ENCODE results near the gene RUSC1.

The RUSC1 gene

DNA sequence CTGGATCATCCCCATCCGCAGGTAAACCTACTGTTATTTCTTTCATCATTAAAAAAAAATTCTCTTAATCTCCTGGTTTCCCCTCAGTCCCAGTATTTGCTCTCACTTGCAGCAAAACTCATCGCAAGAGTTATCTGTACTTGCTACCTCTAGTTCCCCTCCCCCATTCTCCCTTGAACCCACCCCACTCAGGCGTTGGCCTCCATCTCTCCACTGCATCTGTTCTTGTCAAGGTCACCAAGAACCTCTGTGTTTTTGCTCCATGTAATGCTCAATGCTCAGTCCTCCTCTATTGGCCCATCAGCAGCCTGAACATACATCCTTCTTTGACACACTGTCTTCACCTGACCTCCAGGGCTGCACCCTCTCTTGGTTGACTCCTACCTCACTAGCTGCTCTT, 24.0 kb upstream of the RUSC1 start:
- Histone ChIP-seq H3K4me1 (ENCODE audit: control insufficient read depth, insufficient read depth, low read length, poor library complexity, severe bottlenecking) (peaks cover 3% of the 10 kb centered on the region), H3K36me3 (ENCODE audit: control insufficient read depth, insufficient read depth, low read length) (no peaks in the 10 kb centered on the region), H3K9me3 (ENCODE audit: control insufficient read depth, low read length) (no peaks in the 10 kb centered on the region), H3K27ac (ENCODE audit: low read depth, low read length, severe bottlenecking) (no peak overlapping the region), H3K4me3 (ENCODE audit: extremely low read depth, insufficient read depth, low read length, poor library complexity, severe bottlenecking) (no peak overlapping the region)
- 91 to 96% methylated on average over 3 of the region's 3 CpGs for WGBS, 2 experiments (ENCODE audit: insufficient coverage in 2 of 2)

DNA sequence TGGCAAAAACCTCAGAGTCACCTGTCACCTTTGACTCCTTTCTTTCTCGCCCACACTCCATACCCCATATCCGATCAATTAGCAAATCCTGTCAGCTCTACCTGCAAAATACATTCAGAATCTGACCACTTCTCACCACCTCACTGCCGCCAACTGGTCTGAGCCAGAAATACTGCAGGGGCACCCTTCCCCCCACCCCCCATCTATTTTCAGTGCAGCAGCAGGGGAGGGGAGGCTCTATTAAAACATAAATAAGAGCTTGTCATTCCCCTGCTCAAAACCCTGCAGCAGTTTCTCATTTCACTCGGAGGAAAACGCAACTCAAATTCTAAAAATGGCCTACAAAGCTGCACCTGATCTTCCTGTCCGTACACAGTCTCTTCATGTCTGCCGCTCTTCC, 23.3 kb upstream of the RUSC1 start:
- peaks cover 3% of the 10 kb centered on the region for H3K4me1 ChIP-seq (ENCODE audit: control insufficient read depth, insufficient read depth, low read length, poor library complexity, severe bottlenecking)
- no peaks in the 10 kb centered on the region for H3K9me3 ChIP-seq (ENCODE audit: control insufficient read depth, low read length)
- no peak overlapping the region for H3K27ac ChIP-seq (ENCODE audit: low read depth, low read length, severe bottlenecking)
- H3K4me3 ChIP-seq (ENCODE audit: extremely low read depth, insufficient read depth, low read length, poor library complexity, severe bottlenecking) = no peak overlapping the region
- no peaks in the 10 kb centered on the region for H3K36me3 ChIP-seq (ENCODE audit: control insufficient read depth, insufficient read depth, low read length)
- 85 to 90% methylated on average over 7 of the region's 7 CpGs for WGBS, 2 experiments (ENCODE audit: insufficient coverage in 2 of 2)

DNA sequence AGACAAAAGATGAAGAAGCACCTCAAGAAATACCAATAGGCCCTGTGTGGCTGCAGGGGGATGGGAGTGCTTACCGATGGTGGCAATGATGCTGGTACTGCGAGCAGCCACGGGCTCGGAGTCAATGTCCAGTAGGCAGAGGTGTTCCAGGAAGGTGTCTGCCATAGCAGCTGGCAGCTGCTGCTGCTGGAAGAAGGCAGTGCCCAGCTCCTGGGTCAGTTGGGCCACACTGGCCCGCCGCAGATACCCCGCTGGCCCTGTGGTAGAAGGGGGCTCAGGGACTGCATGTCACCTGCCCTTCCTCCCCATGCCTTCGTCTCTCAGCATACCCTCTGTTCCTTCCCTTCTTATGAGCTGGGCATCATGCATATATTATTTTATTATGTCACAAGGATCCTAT, 20.7 kb upstream of the RUSC1 start:
- Histone ChIP-seq H3K4me1 (ENCODE audit: control insufficient read depth, insufficient read depth, low read length, poor library complexity, severe bottlenecking) (peaks cover 3% of the 10 kb centered on the region), H3K9me3 (ENCODE audit: control insufficient read depth, low read length) (no peaks in the 10 kb centered on the region), H3K36me3 (ENCODE audit: control insufficient read depth, insufficient read depth, low read length) (no peaks in the 10 kb centered on the region), H3K4me3 (ENCODE audit: extremely low read depth, insufficient read depth, low read length, poor library complexity, severe bottlenecking) (no peak overlapping the region), H3K27ac (ENCODE audit: low read depth, low read length, severe bottlenecking) (no peak overlapping the region)
- whole genome bisulfite sequencing, 2 experiments (ENCODE audit: insufficient coverage in 2 of 2) = 98 to 100% methylated on average over 4 of the region's 8 CpGs

DNA sequence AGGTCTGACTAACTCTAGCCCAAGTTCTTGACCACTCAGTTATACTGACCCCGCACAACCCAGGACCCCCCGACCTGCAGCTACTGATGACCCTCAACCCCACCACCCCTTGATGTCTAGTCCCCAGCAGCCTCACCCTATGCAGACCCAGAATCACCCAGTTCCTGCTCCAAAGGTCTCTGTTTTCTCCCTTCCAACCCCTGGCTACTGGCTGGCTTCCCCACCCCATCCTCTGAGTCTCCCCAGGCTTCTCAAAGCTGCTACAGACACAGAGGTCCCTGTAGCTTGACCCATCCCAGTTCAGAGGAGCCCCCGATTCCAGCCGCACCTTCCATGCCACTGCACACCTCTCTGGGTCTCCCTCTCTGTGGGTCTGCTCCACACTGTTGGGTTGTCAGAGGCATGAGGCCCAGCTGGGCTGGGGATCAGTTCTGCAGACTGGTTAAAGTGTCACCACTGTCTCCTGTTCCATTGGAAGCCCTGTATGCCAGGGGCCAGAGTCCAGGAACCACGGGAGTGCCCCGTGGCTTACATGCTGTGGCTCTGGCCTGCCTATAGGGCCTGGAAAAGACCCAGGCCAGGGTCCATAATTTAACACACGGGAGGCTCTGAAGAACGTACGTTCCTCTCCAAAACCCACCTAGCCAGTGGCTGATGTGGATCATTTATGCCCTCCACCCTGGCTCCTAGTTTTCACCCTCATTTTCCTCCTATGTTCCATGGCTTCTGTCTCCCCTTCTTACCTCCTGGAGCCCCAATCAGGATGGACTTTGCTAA, 20.0 kb upstream of the RUSC1 start:
- H3K36me3 ChIP-seq (ENCODE audit: control insufficient read depth, insufficient read depth, low read length) = no peaks in the 10 kb centered on the region
- 96 to 97% methylated on average over 6 to 8 of the region's 9 CpGs for WGBS, 2 experiments (ENCODE audit: insufficient coverage in 2 of 2)
- H3K9me3 ChIP-seq (ENCODE audit: control insufficient read depth, low read length) = no peaks in the 10 kb centered on the region
- no peak overlapping the region for H3K4me3 ChIP-seq (ENCODE audit: extremely low read depth, insufficient read depth, low read length, poor library complexity, severe bottlenecking)
- no peak overlapping the region for H3K27ac ChIP-seq (ENCODE audit: low read depth, low read length, severe bottlenecking)
- H3K4me1 ChIP-seq (ENCODE audit: control insufficient read depth, insufficient read depth, low read length, poor library complexity, severe bottlenecking) = peaks cover 7% of the 10 kb centered on the region

DNA sequence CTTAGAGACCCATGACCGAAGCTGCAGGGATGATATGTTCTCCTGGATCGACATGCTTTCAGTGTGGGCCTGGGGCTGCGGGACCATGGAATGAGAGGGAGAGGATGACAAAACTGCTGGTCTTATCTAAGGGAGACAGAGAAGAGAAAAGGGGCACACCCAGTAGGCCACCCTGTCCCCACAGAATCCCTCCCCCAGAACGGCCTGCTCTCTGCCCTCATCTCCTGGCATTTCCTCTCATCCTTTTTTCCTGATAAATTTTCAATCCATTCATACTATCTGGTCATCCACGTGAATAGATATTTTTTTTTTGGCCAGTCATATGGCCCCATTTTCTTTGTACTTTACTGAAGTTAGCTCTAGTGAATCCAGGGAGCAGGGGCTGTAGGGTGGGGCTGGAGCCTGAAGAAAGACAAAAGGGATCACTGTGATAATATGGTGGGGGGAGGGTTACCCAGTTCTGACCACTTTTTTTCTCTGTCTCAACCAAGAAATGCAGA, 19.3 kb upstream of the RUSC1 start, which contains the start of gene PKLR:
Gene PKLR, minus strand, starts transcription at position 97 of the 500 bp plus-strand sequence. Its CDS starts 43 bp downstream, at position 54.
- 85 to 95% methylated on average over 2 to 3 of the region's 5 CpGs for WGBS, 2 experiments (ENCODE audit: insufficient coverage in 2 of 2)
- Histone ChIP-seq H3K36me3 (ENCODE audit: control insufficient read depth, insufficient read depth, low read length) (no peaks in the 10 kb centered on the region), H3K4me3 (ENCODE audit: extremely low read depth, insufficient read depth, low read length, poor library complexity, severe bottlenecking) (no peak within 1 kb of the TSS), H3K4me1 (ENCODE audit: control insufficient read depth, insufficient read depth, low read length, poor library complexity, severe bottlenecking) (peaks cover 14% of the 10 kb centered on the region), H3K27ac (ENCODE audit: low read depth, low read length, severe bottlenecking) (no peak within 1 kb of the TSS), H3K9me3 (ENCODE audit: control insufficient read depth, low read length) (no peaks in the 10 kb centered on the region)

DNA sequence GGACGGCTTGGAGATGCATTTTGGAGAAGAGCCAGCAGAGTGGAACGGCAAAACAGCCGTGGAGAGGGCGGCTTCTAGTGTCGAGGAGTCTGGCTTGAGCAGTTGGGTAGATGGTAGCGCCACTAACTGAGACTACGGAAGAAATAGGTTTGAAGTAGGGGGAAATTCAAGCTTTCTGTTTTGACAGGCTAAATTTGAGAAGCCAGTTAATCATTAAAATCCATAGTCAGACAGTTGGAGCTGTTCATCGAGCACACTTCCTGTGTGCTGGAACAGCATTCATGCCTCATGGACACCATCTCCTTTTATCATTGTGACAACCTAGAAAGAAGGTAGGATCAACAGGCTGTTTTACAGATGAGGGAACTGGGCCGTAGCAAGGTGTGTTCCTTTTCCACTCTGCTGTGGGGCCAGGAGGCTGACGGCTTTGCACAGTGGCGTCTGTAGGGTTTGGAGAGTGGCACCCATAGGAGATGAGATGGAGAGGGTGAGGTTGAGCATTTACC, 16.1 kb upstream of the RUSC1 start:
- H3K36me3 ChIP-seq (ENCODE audit: control insufficient read depth, insufficient read depth, low read length) = peaks cover 2% of the 10 kb centered on the region
- no peak overlapping the region for H3K4me3 ChIP-seq (ENCODE audit: extremely low read depth, insufficient read depth, low read length, poor library complexity, severe bottlenecking)
- WGBS, 2 experiments (ENCODE audit: insufficient coverage in 2 of 2) = 91 to 97% methylated on average over 9 of the region's 11 CpGs
- H3K27ac ChIP-seq (ENCODE audit: low read depth, low read length, severe bottlenecking) = no peak overlapping the region
- H3K4me1 ChIP-seq (ENCODE audit: control insufficient read depth, insufficient read depth, low read length, poor library complexity, severe bottlenecking) = peaks cover 20% of the 10 kb centered on the region
- no peaks in the 10 kb centered on the region for H3K9me3 ChIP-seq (ENCODE audit: control insufficient read depth, low read length)

DNA sequence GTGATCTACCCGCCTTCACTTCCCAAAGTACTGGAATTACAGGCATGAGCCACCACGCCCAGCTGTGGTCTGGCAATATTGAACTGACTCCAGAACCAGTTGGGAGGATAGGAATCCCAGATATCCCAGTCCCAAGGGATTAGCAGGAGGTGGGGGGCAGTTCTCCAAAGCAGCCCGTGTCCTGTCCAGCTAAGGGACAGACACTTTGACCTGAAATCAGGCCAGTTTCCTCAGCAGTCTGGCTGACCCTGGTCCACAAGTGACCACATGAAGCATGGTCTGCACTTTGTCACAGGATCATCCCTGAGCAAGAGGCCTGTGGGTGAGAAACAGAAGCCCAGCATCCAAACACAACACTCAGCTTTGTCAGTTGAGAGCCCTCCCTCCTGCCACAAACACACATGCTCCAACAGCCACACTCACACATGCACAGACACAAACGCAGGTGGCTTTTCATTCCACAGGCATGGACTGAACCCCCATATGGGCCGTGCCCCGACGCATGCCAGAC, 14.8 kb upstream of the RUSC1 start:
- Histone ChIP-seq H3K27ac (ENCODE audit: low read depth, low read length, severe bottlenecking) (peak overlapping the region; percentile 77), H3K9me3 (ENCODE audit: control insufficient read depth, low read length) (no peaks in the 10 kb centered on the region), H3K4me3 (ENCODE audit: extremely low read depth, insufficient read depth, low read length, poor library complexity, severe bottlenecking) (no peak overlapping the region), H3K4me1 (ENCODE audit: control insufficient read depth, insufficient read depth, low read length, poor library complexity, severe bottlenecking) (peaks cover 25% of the 10 kb centered on the region), H3K36me3 (ENCODE audit: control insufficient read depth, insufficient read depth, low read length) (peaks cover 15% of the 10 kb centered on the region)
- WGBS, 2 experiments (ENCODE audit: insufficient coverage in 2 of 2) = 85 to 98% methylated on average over 4 to 6 of the region's 7 CpGs

DNA sequence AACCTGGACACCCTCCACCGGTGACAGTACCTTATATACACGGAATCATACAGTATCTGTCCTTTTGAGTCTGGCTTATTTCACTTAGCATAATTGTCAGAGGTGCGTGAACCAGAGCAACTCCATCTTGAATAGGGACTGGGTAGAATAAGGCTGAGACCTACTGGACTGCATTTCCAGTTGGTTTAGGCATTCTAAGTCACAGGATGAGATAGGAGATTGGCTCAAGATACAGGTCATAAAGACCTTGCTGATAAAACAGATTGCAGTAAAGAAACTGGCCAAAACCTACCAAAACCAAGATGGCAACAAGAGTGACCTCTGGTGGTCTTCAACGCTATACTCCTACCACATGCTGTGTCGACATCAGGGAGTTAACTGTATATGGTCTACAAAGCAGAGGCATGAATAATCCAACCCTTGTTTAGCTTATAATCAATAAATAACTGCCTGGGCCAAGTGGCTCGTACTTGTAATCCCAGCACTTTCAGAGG, 13.4 kb upstream of the RUSC1 start:
- H3K4me1 ChIP-seq (ENCODE audit: control insufficient read depth, insufficient read depth, low read length, poor library complexity, severe bottlenecking) = peaks cover 26% of the 10 kb centered on the region
- H3K27ac ChIP-seq (ENCODE audit: low read depth, low read length, severe bottlenecking) = peak overlapping the region; percentile 92
- no peak overlapping the region for H3K4me3 ChIP-seq (ENCODE audit: extremely low read depth, insufficient read depth, low read length, poor library complexity, severe bottlenecking)
- WGBS, 2 experiments (ENCODE audit: insufficient coverage in 2 of 2) = 74 to 100% methylated on average over 3 to 4 of the region's 6 CpGs
- H3K9me3 ChIP-seq (ENCODE audit: control insufficient read depth, low read length) = no peaks in the 10 kb centered on the region
- peaks cover 29% of the 10 kb centered on the region for H3K36me3 ChIP-seq (ENCODE audit: control insufficient read depth, insufficient read depth, low read length)

DNA sequence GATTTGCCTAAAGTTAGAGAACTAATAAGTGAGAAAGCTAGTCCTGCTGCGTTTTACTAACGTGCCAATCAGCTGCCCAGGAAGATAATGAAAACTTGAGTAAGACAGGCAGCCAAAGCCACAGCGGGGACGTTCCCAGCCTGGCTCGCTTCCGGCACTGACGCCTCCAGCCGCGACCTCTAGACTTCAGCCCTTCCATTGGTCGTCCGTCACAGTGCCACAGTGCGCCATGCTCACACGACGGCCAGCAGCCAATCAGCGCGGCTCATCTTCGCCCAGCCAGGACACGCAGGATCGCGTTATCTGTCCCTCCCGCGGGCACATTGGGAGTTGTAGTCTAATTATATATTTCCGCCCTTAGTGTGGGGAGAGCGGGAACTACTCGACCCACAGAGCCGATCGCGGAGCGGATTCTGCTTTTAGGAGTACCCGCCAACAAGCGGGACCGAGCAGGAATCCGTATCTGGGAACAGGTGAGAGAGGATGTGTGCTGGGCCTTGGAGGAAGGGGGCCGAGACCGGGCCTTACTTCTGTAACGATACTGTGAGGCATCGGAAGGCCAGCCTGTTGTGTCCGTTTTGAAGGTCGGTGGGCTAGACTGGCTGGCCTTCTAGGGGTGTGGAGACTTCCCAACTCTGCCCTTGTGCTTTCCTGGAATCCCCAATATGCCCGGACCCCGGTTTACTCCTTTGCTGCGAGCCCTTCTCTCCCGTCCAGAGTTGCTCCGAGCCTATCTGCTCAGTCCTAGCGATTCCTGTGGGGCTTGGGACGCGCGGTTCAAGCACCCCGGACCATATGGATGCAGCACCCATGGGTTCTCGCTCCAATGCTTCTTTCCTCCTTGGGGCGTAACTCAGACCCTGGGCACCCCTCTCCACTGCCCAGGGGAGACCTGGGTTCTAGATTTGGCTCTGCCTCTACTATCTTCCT, 11.9 kb upstream of the RUSC1 start, which contains the start of gene FDPS:
Gene FDPS, plus strand, starts transcription at position 374 of the 930 bp plus-strand sequence. CDS start 924 bp downstream, outside the sequence.
- Histone ChIP-seq H3K4me3 (ENCODE audit: extremely low read depth, insufficient read depth, low read length, poor library complexity, severe bottlenecking) (peak within 1 kb of the TSS; percentile 96), H3K4me1 (ENCODE audit: control insufficient read depth, insufficient read depth, low read length, poor library complexity, severe bottlenecking) (peaks cover 31% of the 10 kb centered on the region), H3K27ac (ENCODE audit: low read depth, low read length, severe bottlenecking) (peak within 1 kb of the TSS; percentile 92), H3K36me3 (ENCODE audit: control insufficient read depth, insufficient read depth, low read length) (peaks cover 43% of the 10 kb centered on the region), H3K9me3 (ENCODE audit: control insufficient read depth, low read length) (no peaks in the 10 kb centered on the region)
- 0% methylated on average over 41 to 49 of the region's 51 CpGs for WGBS, 2 experiments (ENCODE audit: insufficient coverage in 2 of 2)

DNA sequence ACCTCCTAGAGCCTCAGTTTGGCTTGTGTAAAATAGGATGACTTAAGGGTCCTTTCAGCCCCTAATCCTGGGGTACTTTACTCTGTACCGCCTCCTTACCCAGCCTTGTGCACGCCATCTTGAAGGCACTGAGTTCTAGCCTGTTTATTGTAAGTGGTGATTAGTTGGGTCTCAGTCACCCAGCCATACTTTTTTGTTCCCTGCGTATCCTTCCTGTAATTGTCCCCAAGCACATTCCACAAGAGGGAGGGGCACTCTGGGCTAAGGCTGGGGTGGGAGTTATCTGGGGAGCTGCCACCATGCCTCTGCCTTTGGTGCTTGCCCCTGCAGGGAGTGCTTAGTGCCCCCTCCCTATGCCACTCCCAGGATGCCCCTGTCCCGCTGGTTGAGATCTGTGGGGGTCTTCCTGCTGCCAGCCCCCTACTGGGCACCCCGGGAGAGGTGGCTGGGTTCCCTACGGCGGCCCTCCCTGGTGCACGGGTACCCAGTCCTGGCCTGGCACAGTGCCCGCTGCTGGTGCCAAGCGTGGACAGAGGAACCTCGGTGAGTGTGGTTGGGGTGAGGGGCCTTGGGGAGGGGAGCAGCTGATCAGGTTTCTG, 11.2 kb upstream of the RUSC1 start:
- peaks cover 31% of the 10 kb centered on the region for H3K4me1 ChIP-seq (ENCODE audit: control insufficient read depth, insufficient read depth, low read length, poor library complexity, severe bottlenecking)
- H3K27ac ChIP-seq (ENCODE audit: low read depth, low read length, severe bottlenecking) = peak overlapping the region; percentile 92
- peaks cover 50% of the 10 kb centered on the region for H3K36me3 ChIP-seq (ENCODE audit: control insufficient read depth, insufficient read depth, low read length)
- no peaks in the 10 kb centered on the region for H3K9me3 ChIP-seq (ENCODE audit: control insufficient read depth, low read length)
- WGBS, 2 experiments (ENCODE audit: insufficient coverage in 2 of 2) = 49 to 58% methylated on average over 4 to 5 of the region's 11 CpGs
- peak overlapping the region; percentile 96 for H3K4me3 ChIP-seq (ENCODE audit: extremely low read depth, insufficient read depth, low read length, poor library complexity, severe bottlenecking)
